ENCODE results near the gene ADCK2. TPM values are rescaled to one million over a fixed set of nuclear protein-coding genes. Genes with fewer than 3 reads are reported as not detected.
"Not testable (repeated sequence)": the region's sequence is repeated elsewhere in the genome, so short reads cannot be mapped to it uniquely, and the experiment has no call there.

The ADCK2 gene
- total RNA-seq, 1 experiment from 2014 or later = 15.4 TPM

DNA sequence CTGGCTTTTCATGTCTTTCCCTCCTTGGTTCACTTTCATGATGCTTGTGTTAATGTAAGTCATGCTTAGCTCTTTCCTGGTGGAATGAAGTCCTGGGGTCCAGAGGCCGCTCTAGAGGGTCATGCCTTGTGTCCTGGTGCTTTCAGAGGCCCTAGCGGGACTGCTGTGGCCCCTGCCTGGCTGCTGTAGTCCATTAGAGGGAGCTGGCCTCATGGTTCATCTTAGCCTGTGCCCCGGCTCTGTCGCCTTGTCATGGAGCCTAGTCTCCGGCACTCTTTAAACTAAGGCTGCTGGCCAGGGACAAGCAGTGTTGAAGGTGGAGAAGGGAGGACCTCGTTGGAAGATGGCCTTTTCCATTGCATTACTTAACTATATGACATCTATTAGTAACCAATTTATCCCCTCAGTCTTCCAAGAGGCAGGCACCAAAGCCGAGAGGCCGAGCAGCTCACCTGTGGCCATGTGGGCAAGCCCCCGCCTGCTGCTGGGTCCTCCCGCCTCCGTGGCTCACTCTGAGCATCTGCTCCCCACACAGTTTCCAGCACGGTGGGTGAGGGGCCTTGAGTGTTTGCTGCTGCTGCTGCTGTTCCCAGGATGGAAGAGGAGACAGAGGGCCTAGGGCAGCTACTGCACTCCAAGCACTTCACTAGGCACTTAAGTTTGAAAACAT lies 18.8 kb downstream of the ADCK2 start:
- DNase-seq (ENCODE audit: low read depth) = no peak

DNA sequence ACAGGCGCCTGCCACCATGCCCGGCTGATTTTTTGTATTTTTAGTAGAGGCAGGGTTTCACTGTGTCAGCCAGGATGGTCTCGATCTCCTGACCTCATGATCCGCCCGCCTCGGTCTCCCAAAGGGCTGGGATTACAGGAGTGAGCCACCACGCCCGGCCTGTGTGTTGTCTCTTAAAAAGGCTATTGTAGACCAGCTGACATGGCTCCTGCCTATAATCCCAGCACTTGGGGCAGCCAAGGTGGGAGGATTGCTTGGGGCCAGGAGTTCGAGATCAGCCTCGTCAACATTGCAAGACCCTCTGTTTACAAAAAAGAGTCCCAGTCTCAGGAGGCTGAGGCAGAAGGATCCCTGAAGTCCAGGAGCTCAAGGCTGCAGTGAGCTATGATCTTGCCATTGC lies 21.1 kb downstream of the ADCK2 start:
- DNase-seq (ENCODE audit: low read depth) = not testable (repeated sequence)

GRCh38 chr7:140694592-140694991 lies 21.8 kb downstream of the ADCK2 start:
- no peak for DNase-seq (ENCODE audit: low read depth)

GRCh38 chr7:140695381-140695780 lies 22.6 kb downstream of the ADCK2 start:
- DNase-seq (ENCODE audit: low read depth) = no peak

DNA sequence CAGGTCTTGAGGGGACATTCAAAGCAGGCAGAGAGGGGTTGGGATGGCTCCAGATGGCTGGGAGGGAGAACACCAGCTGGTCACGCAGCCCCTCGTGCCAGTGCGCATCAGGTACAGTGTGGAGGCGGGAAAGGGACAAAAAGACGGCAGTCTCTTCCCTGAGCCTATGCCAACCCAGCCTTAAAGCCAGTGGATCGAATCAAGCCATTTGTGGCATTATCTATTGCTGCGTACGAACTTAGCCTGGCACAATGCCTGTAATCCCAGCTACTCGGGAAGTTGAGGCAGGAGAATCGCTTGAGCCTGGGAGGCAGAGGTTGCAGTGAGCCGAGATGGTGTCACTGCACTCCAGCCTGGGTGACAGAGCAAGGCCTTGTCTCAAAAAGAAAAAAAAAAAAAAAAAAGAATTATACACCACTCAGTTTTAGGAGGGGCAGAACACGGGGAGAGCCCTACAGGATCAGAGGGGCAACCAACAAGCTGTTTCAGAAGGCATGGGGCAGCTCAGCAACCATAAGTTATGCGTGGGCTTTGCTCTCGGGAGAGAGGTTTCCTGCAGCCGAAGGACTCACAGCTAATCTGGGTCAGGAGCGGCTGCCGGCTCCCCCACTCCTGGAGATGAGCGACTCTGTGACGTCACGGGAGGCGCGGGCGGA lies 23.4 kb downstream of the ADCK2 start:
- peak; percentile 96 for DNase-seq (ENCODE audit: low read depth)

- peak; percentile 84 for DNase-seq (ENCODE audit: low read depth)
These were observed 24.1 kb downstream of the ADCK2 start, which contains the start of gene NDUFB2 for GRCh38 chr7:140696680-140697446. Gene NDUFB2, plus strand, starts transcription at chr7:140696708. Its CDS starts 37 bp downstream, at chr7:140696745.

DNA sequence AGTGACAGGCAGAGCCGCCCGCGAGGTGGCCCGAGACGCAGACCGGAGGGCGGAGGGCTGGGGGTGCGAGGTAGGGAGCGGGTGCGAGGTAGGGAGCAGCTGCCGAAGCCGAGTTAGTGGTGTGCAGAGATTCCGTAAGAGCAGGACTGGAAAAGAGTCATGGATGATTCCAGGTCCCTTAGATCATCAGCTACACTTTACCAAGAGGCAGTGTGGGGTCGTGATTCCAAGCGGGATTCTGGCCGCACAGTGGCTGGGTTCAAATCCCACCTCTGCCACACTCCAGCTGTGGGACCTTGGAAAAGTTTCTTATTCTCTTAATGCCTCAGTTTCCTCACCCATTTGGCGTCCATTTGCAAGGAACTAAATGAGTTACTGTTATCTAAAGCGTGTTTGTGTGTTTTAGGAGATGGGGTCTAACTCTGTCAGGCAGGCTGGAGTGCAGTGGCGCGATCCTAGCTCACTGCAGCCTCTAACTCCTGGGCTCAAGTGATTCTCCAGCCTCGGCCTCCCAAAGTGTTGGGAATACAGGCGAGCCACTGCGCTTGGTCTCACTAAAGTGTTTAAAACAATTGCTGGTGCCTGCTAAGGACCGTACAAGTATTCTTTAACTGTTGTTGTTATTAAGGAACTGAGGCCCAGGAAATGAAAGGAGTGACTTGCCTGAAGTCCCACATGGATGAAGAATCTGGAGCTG lies 24.9 kb downstream of the ADCK2 start:
- DNase-seq (ENCODE audit: low read depth) = no peak

DNA sequence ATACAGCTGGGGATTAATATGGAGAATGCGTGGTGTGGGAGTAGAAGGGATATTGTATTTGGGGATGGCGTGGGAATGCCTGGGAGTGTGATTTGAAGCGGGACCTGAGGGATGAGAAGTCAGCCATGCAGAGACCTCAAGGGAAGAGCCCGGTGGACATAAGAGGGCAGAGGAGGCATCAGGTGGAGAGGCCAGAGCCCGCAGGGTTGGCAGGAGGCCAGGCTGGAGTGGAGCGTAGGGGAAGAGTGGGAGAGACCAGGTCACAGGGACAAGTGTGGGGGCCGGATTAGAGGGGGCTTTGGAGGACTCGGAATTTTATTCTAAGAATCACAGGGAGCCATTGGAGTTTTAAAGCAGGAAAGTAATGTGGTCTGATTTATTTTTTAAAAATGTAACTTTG lies 25.7 kb downstream of the ADCK2 start:
- no peak for DNase-seq (ENCODE audit: low read depth)

- DNase-seq (ENCODE audit: low read depth) = no peak
These were observed 30.0 kb downstream of the ADCK2 start for GRCh38 chr7:140702774-140703173.

DNA sequence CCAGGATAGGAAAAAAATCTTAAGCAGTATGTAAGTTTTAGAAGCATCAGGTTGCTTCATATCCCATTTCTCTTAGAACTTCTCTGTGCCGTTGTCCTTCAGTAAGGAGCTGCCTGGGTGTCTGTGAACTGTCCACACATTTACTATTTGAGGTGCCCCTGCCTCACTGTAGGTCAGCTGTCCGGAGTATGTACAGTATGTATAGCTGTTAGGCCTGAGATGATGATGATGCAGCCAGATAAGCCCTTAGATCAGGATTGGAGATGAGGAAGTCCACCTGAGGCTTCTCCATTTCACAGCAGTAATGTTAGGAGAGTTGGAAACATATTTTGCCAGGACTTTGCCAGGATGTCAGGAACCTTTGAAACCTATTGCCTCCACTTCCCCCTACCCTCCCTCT lies 31.5 kb downstream of the ADCK2 start:
- DNase-seq (ENCODE audit: low read depth) = no peak

DNA sequence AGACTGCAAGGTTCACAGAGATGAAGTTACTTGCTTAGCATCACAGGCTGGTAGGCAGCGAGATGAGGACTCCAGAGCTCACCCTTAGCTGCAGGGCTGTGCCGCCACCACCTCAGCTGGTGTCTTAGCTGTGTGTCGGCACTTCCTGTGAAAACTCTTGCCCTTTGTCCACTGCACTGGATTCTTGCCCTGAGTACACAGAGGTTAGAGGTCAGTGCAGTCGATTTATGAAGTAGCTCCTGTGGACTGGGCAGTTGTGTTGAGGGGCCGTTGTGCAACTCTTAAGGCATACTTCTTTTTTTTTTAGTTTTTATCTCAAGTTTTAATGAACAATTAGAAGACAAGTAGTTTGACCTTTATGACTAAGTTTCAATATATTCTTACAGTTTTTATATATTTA lies 34.4 kb downstream of the ADCK2 start:
- no peak for DNase-seq (ENCODE audit: low read depth)

GRCh38 chr7:140708764-140709163 lies 36.0 kb downstream of the ADCK2 start:
- not testable (repeated sequence) for DNase-seq (ENCODE audit: low read depth)

- DNase-seq (ENCODE audit: low read depth) = not testable (repeated sequence)
These were observed 39.6 kb downstream of the ADCK2 start for GRCh38 chr7:140712392-140712791.

DNA sequence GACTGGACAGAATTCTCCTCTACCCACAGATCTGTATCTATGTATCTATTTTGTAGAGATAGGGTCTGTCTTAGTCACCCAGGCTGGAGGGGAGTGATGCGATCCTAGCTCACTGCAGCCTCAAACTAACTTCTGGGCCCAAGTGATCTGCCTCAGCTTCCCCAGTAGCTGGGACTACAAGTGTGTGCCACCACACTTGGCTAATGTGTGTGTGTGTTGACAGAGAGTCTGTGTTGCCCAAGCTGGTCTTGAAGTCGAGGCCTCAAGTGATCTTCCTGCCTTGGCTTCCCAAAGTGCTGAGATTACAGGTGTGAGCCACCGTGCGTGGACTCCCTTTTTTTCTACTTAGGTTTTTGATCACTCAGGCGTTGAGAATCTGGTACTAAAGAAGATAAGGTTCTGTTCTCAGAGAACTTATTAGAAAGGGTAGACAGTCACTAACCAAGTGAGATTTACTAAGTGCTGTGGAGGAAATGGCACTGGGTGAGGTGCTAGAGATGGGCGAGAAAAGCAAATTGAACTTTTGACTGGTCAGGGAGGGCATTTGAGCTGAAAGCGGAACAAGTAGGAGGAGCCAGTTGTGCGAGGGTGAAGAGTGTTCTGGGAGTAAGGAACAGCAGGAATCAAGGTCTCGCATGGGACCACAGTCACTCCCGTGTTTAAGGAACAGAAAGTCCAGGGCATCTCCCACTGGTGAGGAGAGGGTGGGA lies 41.7 kb downstream of the ADCK2 start:
- no peak for DNase-seq (ENCODE audit: low read depth)

GRCh38 chr7:140719721-140720120 lies 47.0 kb downstream of the ADCK2 start:
- no peak for DNase-seq (ENCODE audit: low read depth)

DNA sequence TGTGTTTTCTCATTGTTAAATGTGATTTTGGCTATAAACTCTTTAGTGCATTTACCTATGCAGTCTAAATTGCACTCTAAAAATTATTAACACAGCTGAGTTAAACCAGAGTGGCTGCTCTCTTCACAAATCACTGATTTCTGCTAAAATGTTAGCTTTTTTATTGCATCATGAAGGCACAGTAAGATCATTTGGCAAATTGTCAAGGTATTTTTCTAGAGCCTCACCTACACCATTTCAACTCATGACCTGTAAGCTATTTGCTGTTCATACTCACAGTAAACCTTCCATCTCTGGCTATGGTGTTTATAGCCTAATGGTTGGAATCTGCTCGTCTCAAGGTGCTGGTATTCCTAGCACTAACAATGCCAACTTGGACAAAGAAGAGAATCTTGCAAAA lies 49.5 kb downstream of the ADCK2 start:
- no peak for DNase-seq (ENCODE audit: low read depth)

- DNase-seq (ENCODE audit: low read depth) = no peak
These were observed 50.3 kb downstream of the ADCK2 start for GRCh38 chr7:140723006-140723405.

GRCh38 chr7:140723574-140723973 lies 50.8 kb downstream of the ADCK2 start:
- DNase-seq (ENCODE audit: low read depth) = no peak

GRCh38 chr7:140724706-140725105 lies 52.0 kb downstream of the ADCK2 start:
- DNase-seq (ENCODE audit: low read depth) = no peak

DNA sequence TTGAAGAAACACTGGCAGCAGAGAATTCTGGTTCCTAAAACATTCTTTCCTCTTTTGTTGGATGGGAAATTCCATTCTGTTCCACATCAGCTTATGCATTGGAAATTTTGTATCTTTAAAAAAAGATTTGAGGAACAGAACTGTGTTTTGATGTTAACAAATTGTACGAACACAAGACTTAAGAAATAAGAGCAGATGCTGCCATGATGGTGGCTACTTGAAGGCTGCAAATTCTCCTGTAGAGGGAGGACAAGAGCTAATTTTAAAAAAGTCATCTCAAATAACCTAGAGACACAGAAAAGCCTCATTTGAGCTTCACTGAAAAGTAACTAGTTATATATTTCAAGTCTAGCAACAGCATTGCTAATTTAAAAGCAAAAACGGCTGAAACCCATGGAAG lies 53.5 kb downstream of the ADCK2 start:
- DNase-seq (ENCODE audit: low read depth) = no peak

DNA sequence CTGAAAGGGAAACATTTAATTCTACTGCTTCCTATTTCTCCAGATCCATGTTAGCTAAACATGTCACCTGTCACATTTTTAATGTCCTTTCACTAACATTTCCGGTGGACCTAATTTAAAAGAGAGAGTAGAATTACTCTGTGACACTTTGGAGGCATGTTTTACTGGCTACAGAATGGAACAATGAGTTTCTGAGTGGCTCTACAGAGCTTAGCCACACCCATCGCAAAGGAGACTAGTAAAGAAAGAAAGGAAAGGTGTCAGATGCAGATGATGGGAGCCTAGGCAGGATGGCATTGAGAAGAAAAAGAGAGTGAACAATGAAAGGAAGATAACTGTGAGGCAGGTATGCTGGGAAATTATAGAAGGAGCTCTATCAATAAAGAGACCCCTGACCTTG lies 59.7 kb downstream of the ADCK2 start:
- DNase-seq (ENCODE audit: low read depth) = no peak

DNA sequence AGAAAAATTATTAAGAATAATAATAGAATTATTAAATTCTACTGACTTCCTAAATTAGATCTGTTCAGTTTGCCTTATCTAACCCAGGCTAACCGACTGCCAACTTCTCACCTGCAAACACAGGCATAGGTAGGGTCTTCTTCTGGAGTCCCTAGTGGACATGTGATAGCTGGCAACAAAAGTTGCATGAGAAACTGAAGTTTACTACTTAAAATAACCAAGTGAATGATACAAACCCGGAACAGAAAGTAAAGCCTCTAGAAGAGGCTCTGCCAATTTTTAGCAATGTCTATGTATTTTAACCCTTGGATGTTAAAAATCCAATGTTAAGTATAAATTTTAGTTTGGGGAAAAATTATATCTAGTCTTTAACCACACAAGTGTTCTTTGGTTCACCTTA lies 61.4 kb downstream of the ADCK2 start:
- DNase-seq (ENCODE audit: low read depth) = no peak

Data from Daoy (cell line).